Measurements from ENCODE around the gene MYO15A. TPM values are rescaled to one million over a fixed set of nuclear protein-coding genes. Genes with fewer than 3 reads are reported as not detected.

The MYO15A gene
- total RNA-seq, 1 donor from 2014 or later, result 2.0 TPM

DNA sequence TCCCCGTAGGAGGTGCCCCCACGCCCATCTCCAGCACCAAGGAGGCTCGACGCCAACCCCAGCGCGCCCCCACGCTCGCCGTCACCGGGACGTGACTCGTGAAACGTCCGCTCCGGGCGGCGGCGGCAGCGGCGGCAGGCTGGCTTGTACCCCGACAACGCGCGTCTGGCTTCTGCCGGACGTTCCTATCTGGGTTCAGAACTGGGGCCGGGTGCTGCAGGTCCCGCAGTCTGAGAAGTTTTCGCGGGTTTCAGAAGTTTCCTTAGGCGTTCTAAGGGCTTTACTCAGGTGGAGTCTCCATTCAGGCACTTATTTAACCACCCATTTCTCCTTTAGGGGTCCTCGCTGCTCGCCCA, 74.4 kb downstream of the MYO15A start:
- TF ChIP-seq, protein P1, sequence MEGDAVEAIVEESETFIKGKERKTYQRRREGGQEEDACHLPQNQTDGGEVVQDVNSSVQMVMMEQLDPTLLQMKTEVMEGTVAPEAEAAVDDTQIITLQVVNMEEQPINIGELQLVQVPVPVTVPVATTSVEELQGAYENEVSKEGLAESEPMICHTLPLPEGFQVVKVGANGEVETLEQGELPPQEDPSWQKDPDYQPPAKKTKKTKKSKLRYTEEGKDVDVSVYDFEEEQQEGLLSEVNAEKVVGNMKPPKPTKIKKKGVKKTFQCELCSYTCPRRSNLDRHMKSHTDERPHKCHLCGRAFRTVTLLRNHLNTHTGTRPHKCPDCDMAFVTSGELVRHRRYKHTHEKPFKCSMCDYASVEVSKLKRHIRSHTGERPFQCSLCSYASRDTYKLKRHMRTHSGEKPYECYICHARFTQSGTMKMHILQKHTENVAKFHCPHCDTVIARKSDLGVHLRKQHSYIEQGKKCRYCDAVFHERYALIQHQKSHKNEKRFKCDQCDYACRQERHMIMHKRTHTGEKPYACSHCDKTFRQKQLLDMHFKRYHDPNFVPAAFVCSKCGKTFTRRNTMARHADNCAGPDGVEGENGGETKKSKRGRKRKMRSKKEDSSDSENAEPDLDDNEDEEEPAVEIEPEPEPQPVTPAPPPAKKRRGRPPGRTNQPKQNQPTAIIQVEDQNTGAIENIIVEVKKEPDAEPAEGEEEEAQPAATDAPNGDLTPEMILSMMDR (IDR thresholded peaks at IDR 0.05), result no peak
- intact Hi-C loops (cut with DNase I), result loop anchor here (1.0 to 10.0 kb wide), 9 partner anchors 25 to 488 kb away; partner anchors contain the start of genes ATPAF2, DRC3, DRG2 and FLII
- peak overlapping the region; percentile 97 to 99 for H3K27ac ChIP-seq

DNA sequence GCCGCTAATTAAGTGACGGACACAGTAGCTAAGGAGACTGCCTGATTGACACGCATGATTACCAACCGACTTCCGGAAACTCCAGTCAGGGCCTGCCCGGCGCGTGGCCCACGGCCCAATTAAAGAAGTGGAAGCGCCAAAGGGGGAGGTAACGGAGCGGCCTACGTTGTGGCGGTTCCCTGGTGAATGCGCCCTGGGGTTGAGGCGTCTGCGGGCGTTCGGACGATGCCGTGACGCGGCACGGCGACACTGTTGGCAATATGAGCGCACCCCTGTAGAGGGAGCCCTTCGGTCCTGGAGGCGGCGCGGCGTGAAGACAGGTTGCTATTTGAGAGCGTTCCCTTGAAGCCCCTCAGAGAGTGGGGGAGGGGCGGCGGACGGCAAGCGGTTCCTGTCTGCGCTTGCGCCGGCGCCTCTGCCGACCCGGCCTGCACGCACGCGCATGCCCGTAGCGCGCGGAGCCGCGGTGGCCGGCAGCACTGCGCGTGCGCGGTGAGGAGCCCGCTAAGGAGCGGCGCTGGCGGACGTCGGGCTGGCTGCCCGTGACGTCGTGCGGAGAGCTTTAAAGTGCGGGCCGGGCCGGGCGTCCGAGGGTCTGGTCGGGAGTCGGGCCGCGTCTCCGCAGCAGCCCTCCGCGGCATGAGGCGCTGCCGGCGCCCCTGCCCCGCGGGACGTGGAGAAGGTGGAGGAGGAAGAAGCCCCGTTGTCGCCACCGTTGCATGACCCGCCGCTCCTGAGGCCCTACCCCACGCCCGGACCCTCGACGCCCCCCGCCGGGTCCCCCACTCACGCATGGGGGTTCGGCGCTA, 75.0 kb downstream of the MYO15A start, which contains the start of gene ALKBH5:
TSS of gene ALKBH5 (plus strand) at position 495 of the 809 bp plus-strand sequence. CDS start 416 bp downstream, outside the sequence.
- peak within 1 kb of the TSS; percentile 86 to 96 for H3K4me3 ChIP-seq
- intact Hi-C loops (cut with DNase I), result loop anchor here (1.0 to 10.0 kb wide), 9 partner anchors 25 to 489 kb away; partner anchors contain the start of genes ATPAF2, DRC3, DRG2 and FLII
- H3K27ac ChIP-seq, result peak within 1 kb of the TSS; percentile 97 to 99
- no peaks in the 10 kb centered on the region for H3K36me3 ChIP-seq
- H3K4me1 ChIP-seq, result peaks cover 20 to 24% of the 10 kb centered on the region in 2 donors
- peak; percentile 96 to 99 for DNase-seq (ENCODE audit: low spot score in 2 of 2)
- no peaks in the 10 kb centered on the region for H3K9me3 ChIP-seq
- H3K27me3 ChIP-seq, result no peaks in the 10 kb centered on the region
- TF ChIP-seq, protein P1 (IDR thresholded peaks at IDR 0.05), result peak in 2 of 3 experiments; percentile 10 to 25

More for the DNA sequence above, 74.4 kb downstream of the MYO15A start:
- H3K4me3 ChIP-seq, result peak overlapping the region; percentile 86 to 96
- no peaks in the 10 kb centered on the region for H3K36me3 ChIP-seq
- H3K27me3 ChIP-seq, result no peaks in the 10 kb centered on the region
- no peaks in the 10 kb centered on the region for H3K9me3 ChIP-seq
- peak; percentile 40 to 92 for DNase-seq (ENCODE audit: low spot score in 2 of 2)
- H3K4me1 ChIP-seq, result peaks cover 20% of the 10 kb centered on the region in 2 donors

DNA sequence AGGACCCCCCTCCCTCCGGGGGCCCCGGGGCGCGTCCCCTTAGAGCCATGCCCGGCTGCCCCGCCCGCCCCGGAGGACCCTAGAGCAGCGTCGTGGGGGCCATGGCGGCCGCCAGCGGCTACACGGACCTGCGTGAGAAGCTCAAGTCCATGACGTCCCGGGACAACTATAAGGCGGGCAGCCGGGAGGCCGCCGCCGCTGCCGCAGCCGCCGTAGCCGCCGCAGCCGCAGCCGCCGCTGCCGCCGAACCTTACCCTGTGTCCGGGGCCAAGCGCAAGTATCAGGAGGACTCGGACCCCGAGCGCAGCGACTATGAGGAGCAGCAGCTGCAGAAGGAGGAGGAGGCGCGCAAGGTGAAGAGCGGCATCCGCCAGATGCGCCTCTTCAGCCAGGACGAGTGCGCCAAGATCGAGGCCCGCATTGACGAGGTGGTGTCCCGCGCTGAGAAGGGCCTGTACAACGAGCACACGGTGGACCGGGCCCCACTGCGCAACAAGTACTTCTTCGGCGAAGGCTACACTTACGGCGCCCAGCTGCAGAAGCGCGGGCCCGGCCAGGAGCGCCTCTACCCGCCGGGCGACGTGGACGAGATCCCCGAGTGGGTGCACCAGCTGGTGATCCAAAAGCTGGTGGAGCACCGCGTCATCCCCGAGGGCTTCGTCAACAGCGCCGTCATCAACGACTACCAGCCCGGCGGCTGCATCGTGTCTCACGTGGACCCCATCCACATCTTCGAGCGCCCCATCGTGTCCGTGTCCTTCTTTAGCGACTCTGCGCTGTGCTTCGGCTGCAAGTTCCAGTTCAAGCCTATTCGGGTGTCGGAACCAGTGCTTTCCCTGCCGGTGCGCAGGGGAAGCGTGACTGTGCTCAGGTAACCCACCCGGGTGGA, 75.8 kb downstream of the MYO15A start:
- no peaks in the 10 kb centered on the region for H3K27me3 ChIP-seq
- H3K9me3 ChIP-seq, result no peaks in the 10 kb centered on the region
- H3K36me3 ChIP-seq, result no peaks in the 10 kb centered on the region
- intact Hi-C loops (cut with DNase I), result loop anchor here (5.0 to 10.0 kb wide), 4 partner anchors 97 to 490 kb away; partner anchors contain the start of genes DRC3, DRG2, SHMT1 and TOM1L2
- peak overlapping the region; percentile 86 to 96 for H3K4me3 ChIP-seq
- TF ChIP-seq, protein P1 (IDR thresholded peaks at IDR 0.05), result no peak
- DNase-seq (ENCODE audit: low spot score in 2 of 2), result peak; percentile 35 to 85
- H3K27ac ChIP-seq, result peak overlapping the region; percentile 97 to 99
- H3K4me1 ChIP-seq, result peaks cover 20 to 31% of the 10 kb centered on the region in 2 donors

DNA sequence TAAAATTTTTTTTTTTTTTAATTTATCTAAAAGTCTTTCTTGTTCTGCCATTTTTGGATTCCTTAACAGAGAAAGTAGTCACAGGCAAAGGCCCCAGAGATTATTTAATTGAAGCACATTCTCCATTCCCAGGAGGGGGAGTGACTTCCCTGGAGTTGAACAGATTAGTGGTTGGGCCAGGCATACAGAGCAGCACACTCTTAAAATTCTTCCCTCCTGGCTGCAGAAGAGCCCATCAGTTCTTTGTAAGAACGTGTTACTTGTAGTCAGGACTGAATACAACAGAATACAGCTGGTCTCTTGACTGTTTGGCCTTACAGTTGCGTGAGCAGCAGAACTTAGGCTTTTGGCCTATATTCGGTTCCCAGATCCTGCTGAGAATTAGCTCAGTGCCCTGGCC, 76.8 kb downstream of the MYO15A start:
- no peaks in the 10 kb centered on the region for H3K9me3 ChIP-seq
- peak overlapping the region; percentile 97 to 99 for H3K27ac ChIP-seq
- TF ChIP-seq, protein P1 (IDR thresholded peaks at IDR 0.05), result no peak
- H3K4me1 ChIP-seq, result peaks cover 24 to 40% of the 10 kb centered on the region in 2 donors
- intact Hi-C loops (cut with DNase I), result loop anchor here (10.0 kb wide), 2 partner anchors 179 to 491 kb away; partner anchors contain the start of gene SHMT1
- peak overlapping the region; percentile 86 to 96 for H3K4me3 ChIP-seq
- H3K36me3 ChIP-seq, result no peaks in the 10 kb centered on the region
- DNase-seq (ENCODE audit: low spot score in 2 of 2), result no peak
- H3K27me3 ChIP-seq, result no peaks in the 10 kb centered on the region
